EL (cell line): Measurements from ENCODE around the gene CCDC81.

Experiments used
- DNase-seq: peaks from one replicate; pipeline ENCODE4 v3.0.0-alpha.2; 2016

CCDC81 gene

DNA sequence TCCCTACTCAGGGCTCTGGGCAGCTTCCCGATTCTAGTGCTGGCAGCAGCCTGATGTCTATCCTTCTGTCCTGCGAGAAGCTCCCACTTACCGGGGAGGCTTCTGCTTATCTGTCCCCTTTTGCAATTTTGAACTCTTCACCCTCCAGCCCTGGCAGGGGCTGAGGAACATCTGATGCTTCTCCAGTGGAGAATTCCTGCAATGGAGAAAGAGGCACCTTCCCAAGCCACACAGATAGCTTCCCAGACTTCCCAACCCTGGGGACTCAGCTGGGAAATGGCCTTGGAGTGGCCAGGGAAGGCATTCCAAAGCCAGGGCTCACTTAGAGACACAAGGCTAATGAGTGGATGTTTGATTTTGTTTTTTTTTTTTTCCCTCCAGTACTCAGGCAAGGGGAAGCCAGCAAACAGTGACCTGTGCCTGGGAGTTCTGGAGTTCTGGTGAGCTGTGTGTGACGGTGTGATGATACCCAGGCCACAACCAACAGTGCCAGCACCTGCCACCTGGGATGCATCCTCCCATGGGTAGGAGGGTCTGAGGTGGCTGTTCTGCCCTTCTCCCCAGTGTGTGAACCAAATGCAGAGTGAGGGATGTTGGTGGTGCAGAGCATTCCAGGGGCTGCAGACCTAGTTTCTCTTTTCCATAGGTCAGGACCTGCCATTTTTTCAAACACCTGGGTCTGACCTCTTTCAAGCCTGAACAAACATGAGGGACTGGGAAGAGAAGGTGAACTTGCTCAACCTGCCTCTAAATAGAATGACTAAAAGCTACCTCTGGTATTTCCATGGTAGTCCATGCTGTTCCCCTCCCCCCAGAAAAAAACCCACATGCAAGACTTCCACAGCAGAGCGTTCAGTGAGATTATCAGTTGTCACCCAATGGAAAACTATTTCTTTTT lies 95.1 kb downstream of the CCDC81 start:
- DNase-seq: no peak
